NCI-H1092 (cell line): ENCODE data around the gene KDF1.
A peak's percentile ranks its signal among the peaks of the same experiment; 100 is the strongest.
"Not testable (repeated sequence)": the region's sequence is repeated elsewhere in the genome, so short reads cannot be mapped to it uniquely, and the experiment has no call there.

Source experiments
- DNase-seq: peaks from one replicate; lab custom pipeline; 2025; lab: John Stamatoyannopoulos, UW

The KDF1 gene

DNA sequence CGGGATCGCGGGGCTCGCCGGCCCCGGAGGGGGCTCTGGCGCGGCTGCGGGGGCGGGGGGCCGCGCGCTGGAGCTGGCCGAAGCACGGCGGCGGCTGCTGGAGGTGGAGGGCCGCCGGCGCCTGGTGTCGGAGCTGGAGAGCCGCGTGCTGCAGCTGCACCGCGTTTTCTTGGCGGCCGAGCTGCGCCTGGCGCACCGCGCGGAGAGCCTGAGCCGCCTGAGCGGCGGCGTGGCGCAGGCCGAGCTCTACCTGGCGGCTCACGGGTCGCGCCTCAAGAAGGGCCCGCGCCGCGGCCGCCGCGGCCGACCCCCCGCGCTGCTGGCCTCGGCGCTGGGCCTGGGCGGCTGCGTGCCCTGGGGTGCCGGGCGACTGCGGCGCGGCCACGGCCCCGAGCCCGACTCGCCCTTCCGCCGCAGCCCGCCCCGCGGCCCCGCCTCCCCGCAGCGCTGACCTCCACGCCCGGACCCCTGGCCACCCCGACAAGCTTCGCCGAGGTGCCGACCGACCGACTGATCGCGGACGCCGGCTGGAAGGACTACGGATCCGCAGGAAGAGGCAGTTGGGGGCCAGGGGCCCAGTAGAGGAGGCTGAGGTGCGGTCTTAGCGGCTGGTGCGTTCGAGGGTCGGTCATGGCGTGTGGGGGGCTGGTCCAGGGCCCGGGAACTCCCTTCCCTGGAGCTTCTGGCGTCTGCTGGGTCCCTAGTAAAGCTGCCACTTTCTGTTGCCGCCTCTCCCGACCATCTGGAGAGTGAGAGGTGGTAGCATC is 33.9 kb upstream of the KDF1 start:
- DNase-seq = no peak

DNA sequence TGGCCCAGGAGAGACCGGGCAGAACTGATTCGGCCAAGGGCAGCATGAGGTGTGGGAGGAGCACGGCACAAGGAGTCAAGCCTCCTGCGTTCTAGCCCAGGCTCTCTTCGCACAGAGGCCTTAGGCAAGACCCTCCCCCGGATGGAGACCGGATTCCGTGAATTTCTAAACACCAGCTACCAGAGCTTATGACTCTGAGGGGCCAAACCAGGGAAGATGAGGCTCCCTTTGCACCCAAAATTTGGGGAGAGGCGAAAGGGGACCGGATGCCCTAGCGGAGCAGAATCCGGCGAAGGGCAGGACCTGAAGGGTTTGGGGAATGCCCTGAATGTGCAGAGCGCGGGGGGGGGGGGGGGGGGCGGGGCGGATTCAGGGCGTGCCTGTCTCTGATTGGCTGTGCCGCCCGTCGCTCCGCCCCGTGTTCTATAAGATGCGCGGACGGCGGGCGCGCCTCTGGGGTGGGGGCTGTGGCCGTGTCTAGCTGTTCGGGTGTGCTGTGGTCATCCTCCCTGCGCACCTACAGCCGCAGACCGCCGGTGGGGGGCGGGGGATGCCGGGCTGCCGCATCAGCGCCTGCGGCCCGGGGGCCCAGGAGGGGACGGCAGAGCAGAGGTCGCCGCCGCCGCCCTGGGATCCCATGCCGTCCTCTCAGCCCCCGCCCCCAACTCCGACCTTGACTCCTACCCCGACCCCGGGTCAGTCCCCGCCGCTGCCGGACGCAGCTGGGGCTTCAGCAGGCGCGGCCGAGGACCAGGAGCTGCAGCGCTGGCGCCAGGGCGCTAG is 33.2 kb upstream of the KDF1 start, which contains the start of gene TRNP1:
TRNP1 (plus strand) TSS at position 456 of the 783 bp plus-strand sequence; CDS start at position 551, 95 bp downstream.
- peak; percentile 73 for DNase-seq

DNA sequence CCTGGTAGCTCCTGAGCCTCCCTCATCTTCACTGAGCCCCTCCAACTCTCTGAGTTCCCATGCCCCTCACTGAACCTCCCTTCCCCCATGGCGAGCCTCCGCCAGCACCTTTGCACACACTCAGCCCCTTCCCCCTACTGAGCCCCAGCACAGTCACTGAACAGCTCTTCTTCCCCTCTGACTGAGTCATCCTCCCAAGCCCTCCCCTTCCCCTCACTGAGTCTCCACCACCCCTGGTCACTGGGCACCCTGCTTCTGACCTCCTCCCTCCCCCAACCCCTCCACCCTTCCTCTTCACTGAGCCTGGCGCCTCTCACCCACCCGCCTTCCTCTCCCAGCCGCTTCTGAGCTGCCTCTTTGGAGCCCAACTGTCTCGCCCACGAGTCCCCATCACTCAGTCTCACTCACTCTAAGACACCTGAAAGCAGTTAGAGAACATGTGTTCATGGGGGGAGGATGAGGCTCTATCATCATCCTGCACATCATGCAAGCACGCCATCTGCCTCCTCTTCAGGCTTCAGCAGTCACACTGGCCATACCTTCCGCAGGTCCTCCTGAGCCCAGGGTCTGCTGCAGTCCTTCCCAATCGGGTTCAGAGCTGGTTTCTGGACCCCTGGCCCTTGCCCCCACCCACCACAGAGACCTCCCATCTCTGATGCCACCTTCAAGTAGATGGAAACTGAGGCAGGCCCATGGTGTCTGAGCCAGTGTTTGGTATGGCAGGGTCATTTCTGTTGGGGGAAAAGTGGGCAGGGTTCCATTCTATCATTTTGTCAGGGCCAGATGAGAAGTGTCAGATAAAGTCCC is 31.2 kb upstream of the KDF1 start:
- DNase-seq = no peak

GRCh38 chr1:26989403-26990109 is 29.3 kb upstream of the KDF1 start:
- not testable (repeated sequence) for DNase-seq

GRCh38 chr1:26986658-26987057 is 26.4 kb upstream of the KDF1 start:
- no peak for DNase-seq

GRCh38 chr1:26984291-26984690 is 24.0 kb upstream of the KDF1 start:
- no peak for DNase-seq

- DNase-seq = no peak
Observed at GRCh38 chr1:26983863-26984262, 23.6 kb upstream of the KDF1 start.

GRCh38 chr1:26981146-26981846 is 21.0 kb upstream of the KDF1 start:
- DNase-seq = no peak

DNA sequence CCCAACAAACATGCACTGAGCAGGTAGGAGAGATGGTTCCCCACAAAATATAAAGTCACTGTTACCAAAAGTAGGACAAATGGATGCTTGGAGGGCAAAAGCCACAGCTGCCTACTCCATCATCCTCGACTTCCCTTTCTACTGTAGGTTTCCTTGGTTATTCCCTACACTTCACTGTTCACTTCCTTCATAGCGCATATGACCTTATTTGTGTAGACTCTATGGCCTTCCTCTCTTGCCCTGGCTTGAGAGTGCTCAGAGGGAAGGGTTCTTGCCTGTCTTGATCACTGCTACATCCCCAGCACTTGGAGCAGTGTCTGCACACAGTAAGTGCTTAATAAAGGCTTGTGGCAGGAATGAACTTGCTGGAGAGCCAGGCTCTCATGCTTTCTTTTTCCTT is 18.6 kb upstream of the KDF1 start:
- DNase-seq = no peak

- DNase-seq = no peak
Observed at GRCh38 chr1:26976621-26977510, 16.6 kb upstream of the KDF1 start.

- DNase-seq = no peak
Observed at GRCh38 chr1:26972821-26973220, 12.6 kb upstream of the KDF1 start.

- no peak for DNase-seq
Observed at GRCh38 chr1:26972390-26972789, 12.1 kb upstream of the KDF1 start.

DNA sequence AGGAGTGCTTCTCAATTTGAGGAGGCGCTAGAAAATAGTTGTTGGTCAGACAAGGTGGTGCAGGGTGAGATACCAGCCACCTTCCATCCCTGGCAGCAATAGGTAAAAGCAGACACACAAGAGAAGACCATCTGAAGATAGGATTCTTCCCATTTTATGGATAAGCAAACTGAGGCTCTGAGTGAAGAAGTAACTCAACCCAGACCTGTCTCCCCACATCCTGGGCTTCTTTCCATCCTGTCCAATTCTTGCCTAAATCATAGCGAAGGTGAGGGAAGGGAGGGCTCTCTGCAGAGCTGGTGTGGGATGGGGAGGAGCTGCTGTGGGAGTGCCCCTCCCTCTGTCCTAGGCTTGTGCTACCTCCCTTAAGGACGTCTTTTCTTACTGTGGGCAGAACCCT is 11.3 kb upstream of the KDF1 start:
- DNase-seq = no peak

GRCh38 chr1:26970810-26971209 is 10.5 kb upstream of the KDF1 start:
- DNase-seq = no peak

DNA sequence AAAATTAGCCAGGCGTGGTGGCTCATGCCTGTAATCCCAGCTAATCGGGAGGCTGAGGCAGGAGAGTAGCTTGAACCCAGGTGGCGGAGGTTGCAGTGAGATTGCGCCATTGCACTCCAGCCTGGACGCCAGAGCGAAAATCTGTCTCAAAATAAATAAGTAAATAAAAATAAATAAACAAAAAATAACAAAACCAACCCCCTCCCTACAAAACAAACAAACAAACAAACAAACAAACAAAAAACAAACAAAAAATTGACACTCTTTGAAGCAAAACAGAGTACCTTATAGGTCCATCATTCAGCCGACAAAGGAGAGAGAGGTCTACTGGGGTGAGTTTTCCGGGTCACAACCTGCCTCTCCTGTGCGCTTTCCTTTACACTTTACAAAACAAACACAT is 5.4 kb upstream of the KDF1 start:
- no peak for DNase-seq

- no peak for DNase-seq
Observed at GRCh38 chr1:26965213-26965612, 4.9 kb upstream of the KDF1 start.

DNA sequence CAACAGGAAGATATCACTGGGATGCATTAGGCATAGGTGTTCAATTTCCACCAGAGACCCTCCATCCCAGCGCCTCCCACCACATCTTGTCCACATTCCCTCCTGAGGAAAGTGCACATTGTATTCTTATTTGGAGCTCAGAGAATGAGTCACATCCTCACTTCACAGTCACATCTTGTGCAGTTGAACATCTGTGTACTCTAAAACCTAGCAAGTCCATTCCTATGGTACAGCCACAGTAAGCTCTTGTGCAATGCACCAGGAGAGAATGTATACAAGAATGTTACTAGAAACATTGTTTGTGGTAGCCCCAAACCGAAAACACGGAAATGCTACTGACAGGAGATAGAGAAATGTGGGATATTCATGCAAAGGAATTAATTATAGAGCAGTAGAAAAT is 1.6 kb upstream of the KDF1 start:
- no peak for DNase-seq

- no peak for DNase-seq
Observed at GRCh38 chr1:26960625-26960966, 328 bp upstream of the KDF1 start.

- no peak for DNase-seq
Observed at GRCh38 chr1:26959270-26959669, 998 bp downstream of the KDF1 start.

GRCh38 chr1:26957306-26957705 is 3.0 kb downstream of the KDF1 start:
- DNase-seq = no peak
